GM18499 (cell line): ENCODE measurements around the gene GPER1.
"Not testable (repeated sequence)": the region's sequence is repeated elsewhere in the genome, so short reads cannot be mapped to it uniquely, and the experiment has no call there.

Experiments
- ATAC-seq: cut with Tn5 transposase; IDR thresholded peaks from one replicate; pipeline ENCODE4 v1.9.1; 2021; ENCODE audit warnings: moderate number of reproducible peaks; ENCODE audit not compliant: insufficient read depth, unreplicated experiment

The GPER1 gene

GRCh38 chr7:1134951-1135350 lies 47.0 kb downstream of the GPER1 start:
- no peak for ATAC-seq

- ATAC-seq: no peak
Observed at GRCh38 chr7:1136841-1137516, 49.1 kb downstream of the GPER1 start.

- ATAC-seq: peak; percentile 23
Observed at GRCh38 chr7:1137517-1138167, 49.7 kb downstream of the GPER1 start.

- ATAC-seq: no peak
Observed at GRCh38 chr7:1140476-1141104, 52.7 kb downstream of the GPER1 start.

- ATAC-seq: no peak
Observed at GRCh38 chr7:1141651-1142050, 53.7 kb downstream of the GPER1 start.

GRCh38 chr7:1142051-1142635 lies 54.2 kb downstream of the GPER1 start:
- no peak for ATAC-seq

GRCh38 chr7:1143031-1143430 lies 55.1 kb downstream of the GPER1 start:
- ATAC-seq: not testable (repeated sequence)
